Right cardiac atrium (tissue), 5 donors: ENCODE data around the gene FOXC2. TPM values are rescaled to one million over a fixed set of nuclear protein-coding genes. Genes with fewer than 3 reads are reported as not detected.

ENCODE experiments used
- ATAC-seq, 2 donors: fragments of 200-7000 bp; cut with Tn5 transposase; one replicate each; pipeline versions ENCODE4 v1.8.0 to v1.9.1; 2020; ENCODE audit warnings: moderate library complexity in 2 of 2, mild to moderate bottlenecking in 1 of 2
- DNase-seq, 3 donors: peaks; one replicate each; pipeline ENCODE4 v3.0.0-alpha.2; 2020
- H3K27ac ChIP-seq: one replicate; pipeline ENCODE4 v1.5.1; 2013; ENCODE audit warnings: mild to moderate bottlenecking, low read length, control low read depth, moderate library complexity
- H3K27me3 ChIP-seq: one replicate; pipeline ENCODE4 v1.6.1; 2013; ENCODE audit not compliant: control insufficient read depth, insufficient read depth
- H3K4me1 ChIP-seq: one replicate; pipeline ENCODE4 v1.6.1; 2013; ENCODE audit warnings: low read length; ENCODE audit not compliant: control insufficient read depth, insufficient read depth
- H3K4me3 ChIP-seq: one replicate; pipeline ENCODE4 v1.5.1; 2013; ENCODE audit warnings: low read length, control low read depth
- H3K9me3 ChIP-seq: one replicate; pipeline ENCODE4 v1.6.1; 2013; ENCODE audit warnings: low read length; ENCODE audit not compliant: control insufficient read depth
- WGBS: extraction: QIAGEN DNeasy Blood & Tissue Kit; methylation state at CpG from one replicate; pipeline ENCODE4 v1.1.7; 2013; 5-methylcytosine and 5-hydroxymethylcytosine counted together
- intact Hi-C, 4 donors: fragments of 100-400 bp; cut with DNase I; formaldehyde crosslinking; loops; one replicate each; pipeline versions ENCODE4 v1.11.0 to v1.14.0; 2022 to 2023
- polyA plus RNA-seq: library from polyadenylated mRNA; stranded (reverse); fragments of 200-250 nt; gene quantifications from one replicate; pipeline ENCODE4 v1.2.3, GENCODE V29; 2013
- total RNA-seq, 4 donors: library from RNA; stranded (reverse); fragmentation: NEBNext Ultra II Directional; extraction: Animal tissue kit (Norgen Biotek cat#: 25700); gene quantifications; one replicate each; pipeline ENCODE4 v1.2.1, GENCODE V29; 2021
- donor health status: healthy with polysubstance abuse.
- donor health status: DM: no; HTN: yes; CAD: no.
- donor health status: DM: no; HTN: no; CAD: no.
- donor health status: DM: no; HTN: yes; CAD: no; lungs with severe emphysema.
- donor health status: DM: yes; HTN: yes; CAD: no.

The FOXC2 gene
- total and polyA plus RNA-seq, 5 donors = 1.1 to 3.7 (median 2.6) TPM

- DNase-seq (no peak), ATAC-seq (no peak)
- 12% methylated on average over 33 of the region's 33 CpGs for WGBS
- Histone ChIP-seq H3K9me3 (no peaks in the 10 kb centered on the region), H3K27ac (peak overlapping the region; percentile 8), H3K4me3 (peak overlapping the region; percentile 39), H3K4me1 (no peaks in the 10 kb centered on the region), H3K27me3 (no peaks in the 10 kb centered on the region)
- intact Hi-C loops = loop anchor here in 1 of 4 donors (5.0 kb wide), 1 partner anchor 708 kb away; no protein-coding TSS in a partner anchor
These were observed 2.3 kb downstream of the FOXC2 start for GRCh38 chr16:86568677-86569623.

DNA sequence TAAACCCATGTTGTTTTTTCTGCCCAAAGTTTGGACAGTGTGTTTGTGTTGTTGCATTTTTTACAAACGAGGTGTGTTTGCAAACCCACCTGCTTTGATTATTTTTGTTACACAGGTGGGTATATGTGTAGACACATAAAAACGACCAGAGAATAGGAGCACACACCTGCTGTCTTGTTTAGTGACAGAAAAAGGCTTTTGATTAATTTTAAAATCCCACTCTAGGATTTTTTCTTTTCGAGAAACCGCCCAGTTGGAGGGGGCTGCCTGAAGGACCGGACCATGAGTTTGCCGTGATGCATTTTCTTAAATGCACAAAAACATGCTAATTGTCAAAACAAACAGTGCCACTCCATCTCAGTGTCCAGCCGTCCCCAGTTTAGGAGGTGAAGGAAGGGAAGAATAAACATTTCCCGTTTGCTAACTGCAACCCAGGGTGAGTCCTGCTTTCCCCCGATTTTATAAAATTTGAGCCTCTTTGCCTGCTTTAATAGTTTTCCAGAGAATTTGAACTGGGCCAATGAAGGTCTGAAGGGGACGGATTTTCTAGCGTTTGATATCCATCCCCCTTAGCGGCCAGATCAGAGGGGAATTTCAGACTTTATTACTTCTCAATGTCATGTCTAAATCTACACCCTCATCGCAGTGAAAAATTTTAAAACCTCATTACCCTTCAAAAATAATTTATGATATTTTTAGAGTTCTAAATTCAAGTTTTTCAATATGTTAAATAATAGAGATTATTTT lies 3.2 kb downstream of the FOXC2 start:
- no peak overlapping the region for H3K27ac ChIP-seq
- no peaks in the 10 kb centered on the region for H3K27me3 ChIP-seq
- DNase-seq (no peak), ATAC-seq (no peak)
- WGBS = 45% methylated on average over 13 of the region's 13 CpGs
- no peaks in the 10 kb centered on the region for H3K4me1 ChIP-seq
- H3K9me3 ChIP-seq = no peaks in the 10 kb centered on the region
- intact Hi-C loops = loop anchor here (5.0 to 10.0 kb wide), 4 partner anchors 95 to 707 kb away; no protein-coding TSS in a partner anchor
- H3K4me3 ChIP-seq = peak overlapping the region; percentile 37

DNA sequence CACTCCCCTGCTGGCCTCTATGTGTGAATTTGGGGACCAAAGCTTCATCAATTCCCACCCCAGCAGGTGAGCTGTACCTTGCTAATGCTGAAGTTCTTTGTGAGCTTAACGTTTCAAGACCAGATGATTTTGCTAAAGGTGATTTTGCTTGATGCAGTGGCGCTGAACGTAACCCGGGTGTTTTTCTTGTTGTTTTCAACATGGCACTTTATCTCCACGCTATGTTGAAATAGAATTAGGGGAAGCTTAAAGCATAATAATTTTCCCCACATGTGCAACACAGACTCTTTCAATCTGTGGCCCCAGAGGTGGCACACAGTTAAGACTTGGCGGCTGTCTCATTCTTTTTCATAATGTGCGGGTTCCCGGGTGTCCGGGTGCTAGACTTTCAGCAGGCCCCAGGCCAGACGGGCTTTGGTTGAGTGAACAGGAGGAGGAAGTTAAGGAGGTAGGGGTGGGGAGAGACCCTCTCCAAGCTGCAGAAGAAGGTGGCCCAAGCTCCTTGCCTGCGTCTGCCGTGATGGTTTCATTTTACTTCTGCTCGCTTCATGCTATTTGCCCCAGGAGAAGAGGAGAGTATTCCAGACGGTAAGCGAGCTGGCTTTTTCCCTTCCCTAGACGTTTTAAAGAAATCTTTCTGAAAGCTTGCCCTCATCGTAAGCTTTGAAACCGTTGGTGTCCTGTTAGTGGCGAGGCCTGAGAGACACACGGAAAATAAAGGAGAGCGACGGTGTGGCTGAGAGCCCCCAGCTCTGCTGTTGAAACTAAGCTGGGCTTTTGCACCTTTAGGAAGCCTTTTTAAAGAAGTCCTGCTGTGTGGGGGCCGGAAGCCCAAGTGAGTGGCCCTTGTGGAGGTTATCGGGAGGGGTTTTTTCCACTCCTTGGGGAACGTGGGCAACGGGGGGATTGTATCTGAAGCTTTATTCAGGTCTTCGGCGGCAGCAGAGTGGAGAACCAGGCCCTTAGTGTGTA lies 4.2 kb downstream of the FOXC2 start:
- ATAC-seq = no peak
- WGBS = 56% methylated on average over 28 of the region's 28 CpGs
- no peak overlapping the region for H3K27ac ChIP-seq
- no peak for DNase-seq
- H3K4me3 ChIP-seq = peak overlapping the region; percentile 26
- no peaks in the 10 kb centered on the region for H3K4me1 ChIP-seq
- intact Hi-C loops = loop anchor here (10.0 kb wide), 3 partner anchors 94 to 194 kb away; no protein-coding TSS in a partner anchor
- no peaks in the 10 kb centered on the region for H3K27me3 ChIP-seq
- no peaks in the 10 kb centered on the region for H3K9me3 ChIP-seq

GRCh38 chr16:86571530-86571915 lies 4.9 kb downstream of the FOXC2 start:
- 61% methylated on average over 10 of the region's 10 CpGs for WGBS
- DNase-seq (no peak), ATAC-seq (no peak)
- Histone ChIP-seq H3K4me3 (peak overlapping the region; percentile 3), H3K27ac (no peak overlapping the region), H3K27me3 (no peaks in the 10 kb centered on the region), H3K9me3 (no peaks in the 10 kb centered on the region), H3K4me1 (no peaks in the 10 kb centered on the region)
- intact Hi-C loops = loop anchor here (10.0 kb wide), 3 partner anchors 93 to 193 kb away; no protein-coding TSS in a partner anchor

GRCh38 chr16:86572041-86572521 lies 5.5 kb downstream of the FOXC2 start:
- Histone ChIP-seq H3K27me3 (no peaks in the 10 kb centered on the region), H3K9me3 (no peaks in the 10 kb centered on the region), H3K27ac (no peak overlapping the region), H3K4me3 (no peak overlapping the region), H3K4me1 (no peaks in the 10 kb centered on the region)
- no peak for DNase-seq
- no peak for ATAC-seq
- WGBS = 64% methylated on average over 12 of the region's 12 CpGs
- intact Hi-C loops = loop anchor here (10.0 kb wide), 3 partner anchors 93 to 193 kb away; no protein-coding TSS in a partner anchor

DNA sequence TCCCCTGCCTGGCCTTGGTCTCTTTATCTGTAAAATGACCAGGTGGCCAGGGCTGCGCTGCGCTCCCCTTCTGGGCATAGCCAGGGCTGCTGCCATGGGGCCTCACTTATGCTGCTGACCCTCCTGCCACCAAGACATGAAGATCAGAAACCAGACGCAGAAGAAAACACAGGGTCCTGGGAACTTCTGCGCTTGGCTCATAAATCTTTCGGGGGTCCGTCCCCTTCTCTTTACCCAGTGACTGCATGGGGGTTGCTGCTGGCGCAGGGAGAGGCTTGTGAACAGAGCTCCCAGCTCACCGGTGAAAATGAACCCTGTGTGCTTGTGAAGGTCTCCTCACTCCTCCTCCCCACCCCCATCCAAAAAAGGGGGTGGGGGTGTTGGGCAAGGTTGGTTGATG lies 6.0 kb downstream of the FOXC2 start:
- WGBS = 83% methylated on average over 8 of the region's 8 CpGs
- H3K9me3 ChIP-seq = no peaks in the 10 kb centered on the region
- no peaks in the 10 kb centered on the region for H3K4me1 ChIP-seq
- no peaks in the 10 kb centered on the region for H3K27me3 ChIP-seq
- DNase-seq = no peak
- no peak overlapping the region for H3K4me3 ChIP-seq
- ATAC-seq = no peak
- H3K27ac ChIP-seq = no peak overlapping the region
- intact Hi-C loops = loop anchor here (10.0 kb wide), 3 partner anchors 92 to 192 kb away; no protein-coding TSS in a partner anchor

GRCh38 chr16:86573215-86573614 lies 6.6 kb downstream of the FOXC2 start:
- H3K4me1 ChIP-seq = no peaks in the 10 kb centered on the region
- intact Hi-C loops = loop anchor here (10.0 kb wide), 3 partner anchors 92 to 192 kb away; no protein-coding TSS in a partner anchor

DNA sequence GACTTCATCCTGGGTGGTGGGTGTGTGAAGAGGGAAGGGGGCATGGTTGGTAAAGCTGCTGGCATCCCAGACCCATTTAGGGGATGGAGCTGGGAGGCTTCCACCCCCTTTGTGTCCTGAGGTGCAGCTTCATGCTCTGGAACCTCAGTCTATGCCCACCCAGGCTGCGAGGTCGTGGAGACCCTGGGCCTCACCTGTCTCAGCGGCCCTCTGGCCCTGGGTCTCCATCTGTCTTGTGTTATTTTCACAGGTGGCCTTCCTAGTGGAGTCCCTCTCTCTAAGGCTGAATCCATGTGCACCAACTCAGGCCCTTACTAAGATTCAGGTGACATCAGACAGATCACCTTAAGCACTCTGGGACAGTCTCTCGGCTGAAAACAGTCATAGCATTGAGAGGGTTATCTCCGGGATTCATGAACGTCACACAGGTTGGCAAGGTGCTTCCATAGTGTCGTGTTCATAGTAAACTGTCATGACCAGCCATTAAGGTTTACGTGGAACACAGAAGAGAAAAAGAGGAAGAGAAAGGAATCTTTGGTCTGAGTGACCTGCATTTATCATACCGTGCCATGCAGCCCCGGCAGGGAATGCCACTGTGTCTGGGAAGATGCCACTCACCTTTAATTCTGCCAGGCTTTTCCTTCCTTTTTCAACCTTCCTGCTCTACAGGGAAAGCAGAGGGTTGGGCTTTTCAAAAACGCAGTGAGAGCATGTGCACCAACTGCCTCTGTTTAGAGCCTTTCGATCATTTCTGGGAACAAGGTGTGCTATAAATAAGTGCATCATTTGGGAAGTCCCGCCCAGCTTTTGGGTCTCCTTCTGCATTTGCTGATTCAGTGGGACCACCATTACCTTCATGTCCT lies 7.2 kb downstream of the FOXC2 start:
- H3K4me1 ChIP-seq = no peaks in the 10 kb centered on the region
- no peaks in the 10 kb centered on the region for H3K27me3 ChIP-seq

More at GRCh38 chr16:86573215-86573614, 6.6 kb downstream of the FOXC2 start:
- H3K4me3 ChIP-seq = no peak overlapping the region
- 64% methylated on average over 8 of the region's 8 CpGs for WGBS
- no peaks in the 10 kb centered on the region for H3K9me3 ChIP-seq
- no peak for ATAC-seq
- no peaks in the 10 kb centered on the region for H3K27me3 ChIP-seq
- no peak for DNase-seq
- H3K27ac ChIP-seq = no peak overlapping the region

DNA sequence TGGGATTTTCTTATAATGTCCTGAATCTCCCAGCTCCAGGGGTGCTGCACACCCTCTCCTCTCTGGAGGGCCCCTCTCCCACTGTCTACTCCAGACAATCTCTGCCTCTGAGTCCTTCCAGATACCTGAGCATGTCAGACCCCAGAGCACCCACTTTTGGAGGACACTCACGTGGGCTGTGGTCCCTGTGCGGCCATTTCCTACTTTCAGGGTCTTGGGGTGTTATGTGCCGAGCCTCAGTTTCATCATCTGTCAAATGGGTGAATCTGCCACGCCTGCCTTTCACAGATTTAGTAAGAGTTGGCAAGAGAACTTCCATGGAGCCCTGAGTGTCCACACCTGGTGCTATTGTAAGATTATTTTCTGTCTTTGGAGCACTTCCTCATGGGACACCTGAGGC lies 8.0 kb downstream of the FOXC2 start:
- Histone ChIP-seq H3K4me1 (no peaks in the 10 kb centered on the region), H3K4me3 (no peak overlapping the region), H3K9me3 (no peaks in the 10 kb centered on the region), H3K27me3 (no peaks in the 10 kb centered on the region), H3K27ac (no peak overlapping the region)
- ATAC-seq = no peak
- WGBS = 69% methylated on average over 4 of the region's 4 CpGs
- no peak for DNase-seq
- intact Hi-C loops = loop anchor here (5.0 to 10.0 kb wide), 4 partner anchors 90 to 190 kb away; no protein-coding TSS in a partner anchor

More for the DNA sequence above, 7.2 kb downstream of the FOXC2 start:
- no peak overlapping the region for H3K27ac ChIP-seq
- WGBS = 70% methylated on average over 13 of the region's 13 CpGs
- DNase-seq (no peak), ATAC-seq (no peak)
- H3K4me3 ChIP-seq = no peak overlapping the region
- H3K9me3 ChIP-seq = no peaks in the 10 kb centered on the region
- intact Hi-C loops = loop anchor here (10.0 kb wide), 3 partner anchors 91 to 191 kb away; no protein-coding TSS in a partner anchor
